CD4-positive, alpha-beta T cell (primary cell): ENCODE measurements around the gene GSK3A. TPM values are rescaled to one million over a fixed set of nuclear protein-coding genes. Genes with fewer than 3 reads are reported as not detected.
A peak's percentile ranks its signal among the peaks of the same experiment; 100 is the strongest.

Experiments used
- ATAC-seq: fragments of 200-7000 bp; cut with Tn5 transposase; one replicate; pipeline ENCODE4 v1.10.0; 2022; ENCODE audit warnings: mild to moderate bottlenecking; ENCODE audit not compliant: poor library complexity
- CTCF ChIA-PET: fragments of 350-600 bp; sonication (Branson Sonifier 250); formaldehyde crosslinking; loops from one replicate; lab custom pipeline; 2021; ENCODE audit warnings: antibody characterized with exemption, inconsistent platforms; lab: Charles Lee
- POLR2A ChIA-PET: fragments of 350-600 bp; sonication (Branson Sonifier 250); formaldehyde crosslinking; loops from one replicate; lab custom pipeline; 2021; ENCODE audit warnings: antibody characterized with exemption, inconsistent platforms; lab: Charles Lee
- DNase-seq, 14 experiments: peaks; one replicate each; pipeline ENCODE4 v3.0.0-alpha.2; 2013 to 2020; ENCODE audit warnings: mixed read lengths in 2 of 14
- H3K27ac ChIP-seq, 2 donors: one replicate each; pipeline versions ENCODE4 v1.5.1 to v1.7.0; 2013; ENCODE audit warnings: low read length in 2 of 2, low read depth in 1 of 2, mild to moderate bottlenecking in 1 of 2
- H3K27me3 ChIP-seq, 2 experiments: 1 replicate in 1 of 2; 2 replicates in 1 of 2; pipeline versions ENCODE4 v1.6.1 to v1.7.0; 2013; ENCODE audit warnings: low read length in 2 of 2, control low read depth in 1 of 2, mild to moderate bottlenecking in 1 of 2, moderate library complexity in 1 of 2; ENCODE audit not compliant: insufficient read depth in 2 of 2, control insufficient read depth in 1 of 2
- H3K36me3 ChIP-seq: one replicate; pipeline ENCODE4 v1.6.1; 2013; ENCODE audit warnings: low read length, control low read depth; ENCODE audit not compliant: insufficient read depth
- H3K4me1 ChIP-seq: one replicate; pipeline ENCODE4 v1.6.1; 2013; ENCODE audit warnings: low read length, control low read depth; ENCODE audit not compliant: insufficient read depth
- H3K4me3 ChIP-seq: one replicate; pipeline ENCODE4 v1.5.1; 2013; ENCODE audit warnings: mild to moderate bottlenecking, low read length, moderate library complexity
- H3K9me3 ChIP-seq, 2 experiments: 1 replicate in 1 of 2; 2 replicates in 1 of 2; pipeline versions ENCODE4 v1.6.1 to v1.7.0; 2013; ENCODE audit warnings: low read length in 2 of 2, mild to moderate bottlenecking in 2 of 2, control low read depth in 1 of 2, moderate library complexity in 1 of 2; ENCODE audit not compliant: control insufficient read depth in 1 of 2, insufficient read depth in 1 of 2
- H3K27ac Mint-ChIP-seq: one replicate; pipeline ENCODE4 v1.8.0; 2020; ENCODE audit warnings: mixed read lengths
- H3K27me3 Mint-ChIP-seq: one replicate; pipeline ENCODE4 v1.8.0; 2021; ENCODE audit warnings: mixed read lengths
- H3K36me3 Mint-ChIP-seq: one replicate; pipeline ENCODE4 v1.8.0; 2021; ENCODE audit warnings: low read depth, mixed read lengths
- H3K4me1 Mint-ChIP-seq: one replicate; pipeline ENCODE4 v1.8.0; 2021; ENCODE audit warnings: low read depth, mixed read lengths
- H3K4me3 Mint-ChIP-seq: one replicate; pipeline ENCODE4 v1.8.0; 2020; ENCODE audit warnings: mild to moderate bottlenecking, mixed read lengths
- H3K9me3 Mint-ChIP-seq: one replicate; pipeline ENCODE4 v1.8.0; 2020; ENCODE audit warnings: mixed read lengths
- CTCF ChIP-seq: fragments of 200-600 bp; IDR thresholded peaks from one replicate; pipeline ENCODE4 v1.8.0; 2022; ENCODE audit warnings: antibody characterized with exemption, mild to moderate bottlenecking
- intact Hi-C, 2 experiments: fragments of 100-400 bp; cut with DNase I in 1 of 2; cut with micrococcal nuclease in 1 of 2; formaldehyde crosslinking; loops; one replicate each; pipeline versions ENCODE4 v1.15.1 to v1.9.0; 2023 to 2025; cut with DNase I, micrococcal nuclease
- total RNA-seq, 174 experiments: library from RNA in 2 of 174; stranded (reverse) in 2 of 174; gene quantifications; one replicate each; pipeline ENCODE4 v1.2.3 and lab custom pipeline; 2021 to 2026

The GSK3A gene
- total RNA-seq, 2 experiments from 2014 or later, result 13.6 to 13.9 TPM

GRCh38 chr19:42249769-42250168, 7.4 kb upstream of the GSK3A start:
- Histone ChIP-seq H3K27me3 (no peaks in the 10 kb centered on the region), H3K36me3 (peaks cover 18% of the 10 kb centered on the region), H3K27ac (no peak overlapping the region), H3K4me1 (peaks cover 44% of the 10 kb centered on the region), H3K9me3 (no peaks in the 10 kb centered on the region), H3K4me3 (no peak overlapping the region)
- Mint-ChIP-seq H3K27ac (peak overlapping the region; percentile 79), H3K9me3 (no peaks in the 10 kb centered on the region), H3K4me1 (peaks cover 33% of the 10 kb centered on the region), H3K36me3 (peaks cover 16% of the 10 kb centered on the region), H3K27me3 (no peaks in the 10 kb centered on the region), H3K4me3 (peak overlapping the region; percentile 70)
- CTCF ChIA-PET, result no interaction called here
- POLR2A ChIA-PET, result interaction anchor here (1.0 kb wide), 1 partner anchor 29 kb away, joined by 3 read pairs; no protein-coding TSS in a partner anchor
- no peak for DNase-seq
- intact Hi-C loops, result no loop called here
- no peak for TF ChIP-seq CTCF
- ATAC-seq, result no peak

GRCh38 chr19:42249149-42249750, 6.8 kb upstream of the GSK3A start:
- ATAC-seq, result no peak
- no peak overlapping the region for H3K27ac ChIP-seq
- H3K27me3 ChIP-seq, result no peaks in the 10 kb centered on the region
- DNase-seq, result peak in 1 of 14 experiments; percentile 34
- H3K4me3 ChIP-seq, result no peak overlapping the region
- ChIA-PET POLR2A (interaction anchor here (1.0 kb wide), 1 partner anchor 28 kb away, joined by 3 read pairs; no protein-coding TSS in a partner anchor), CTCF (no interaction called here)
- peaks cover 47% of the 10 kb centered on the region for H3K4me1 ChIP-seq
- H3K4me1 Mint-ChIP-seq, result peaks cover 38% of the 10 kb centered on the region
- H3K36me3 Mint-ChIP-seq, result peaks cover 16% of the 10 kb centered on the region
- TF ChIP-seq CTCF, result no peak
- no peaks in the 10 kb centered on the region for H3K9me3 Mint-ChIP-seq
- H3K27me3 Mint-ChIP-seq, result no peaks in the 10 kb centered on the region
- H3K9me3 ChIP-seq, result no peaks in the 10 kb centered on the region
- intact Hi-C loops, result no loop called here
- H3K4me3 Mint-ChIP-seq, result peak overlapping the region; percentile 25
- peaks cover 18% of the 10 kb centered on the region for H3K36me3 ChIP-seq
- no peak overlapping the region for H3K27ac Mint-ChIP-seq

GRCh38 chr19:42248270-42249148, 6.1 kb upstream of the GSK3A start:
- Mint-ChIP-seq H3K36me3 (peaks cover 16% of the 10 kb centered on the region), H3K9me3 (no peaks in the 10 kb centered on the region), H3K27ac (no peak overlapping the region), H3K4me3 (peak overlapping the region; percentile 25), H3K4me1 (peaks cover 40% of the 10 kb centered on the region), H3K27me3 (no peaks in the 10 kb centered on the region)
- POLR2A ChIA-PET, result no interaction called here
- peak in 1 of 14 experiments; percentile 38 for DNase-seq
- CTCF ChIA-PET, result interaction anchor here (1.2 to 1.3 kb wide), 2 partner anchors 31 to 54 kb away, joined by 3 to 8 read pairs; partner anchors contain the start of genes PAFAH1B3 and PRR19
- no peak for ATAC-seq
- H3K4me1 ChIP-seq, result peaks cover 54% of the 10 kb centered on the region
- no peaks in the 10 kb centered on the region for H3K9me3 ChIP-seq
- H3K36me3 ChIP-seq, result peaks cover 18% of the 10 kb centered on the region
- TF ChIP-seq CTCF, result no peak
- no peak overlapping the region for H3K27ac ChIP-seq
- H3K4me3 ChIP-seq, result no peak overlapping the region
- intact Hi-C loops, result no loop called here
- no peaks in the 10 kb centered on the region for H3K27me3 ChIP-seq
